GM19035 (cell line): ENCODE data around the gene FLT4.
"Not testable (repeated sequence)": the region's sequence is repeated elsewhere in the genome, so short reads cannot be mapped to it uniquely, and the experiment has no call there.

Source experiments
- ATAC-seq: cut with Tn5 transposase; IDR thresholded peaks from one replicate; pipeline ENCODE4 v1.9.1; 2021; ENCODE audit not compliant: unreplicated experiment

The FLT4 gene

DNA sequence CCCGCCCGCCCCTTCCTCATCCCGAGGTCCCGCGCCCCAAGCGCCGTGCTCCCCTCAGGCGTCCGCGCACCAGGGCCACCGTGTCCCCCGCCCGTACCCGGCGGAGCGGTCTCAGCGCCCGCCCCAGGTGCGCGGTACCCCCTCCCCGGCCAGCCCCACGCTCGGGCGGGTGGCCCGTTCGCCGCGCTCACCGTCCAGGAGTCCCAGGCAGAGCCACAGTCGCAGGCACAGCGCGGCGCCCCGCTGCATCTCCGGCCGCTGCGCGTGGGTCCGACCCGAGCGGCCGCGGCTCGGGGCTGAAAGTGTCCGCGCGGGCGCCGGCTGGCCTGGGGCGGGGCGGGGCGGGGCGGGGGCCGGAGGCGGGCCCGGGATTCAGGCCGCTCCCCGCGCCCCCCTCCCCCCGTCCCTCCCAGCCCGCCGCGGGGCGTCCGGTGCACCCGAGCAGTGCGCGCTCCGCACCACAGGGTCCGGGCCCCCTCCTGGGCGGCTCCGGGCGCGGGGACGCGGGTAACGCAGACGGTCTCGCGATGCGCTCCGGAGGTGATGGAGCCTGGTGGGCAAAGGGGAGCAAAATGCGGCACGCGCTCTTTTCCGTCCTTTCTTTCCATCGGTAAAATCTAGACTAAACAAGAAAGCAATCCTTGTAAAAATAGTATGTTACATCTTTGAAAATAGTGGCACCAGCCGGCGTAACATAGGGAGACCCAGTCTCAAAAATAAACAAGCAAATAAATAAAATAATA is at the start of gene FLT4:
Gene FLT4 (minus strand): TSS at position 304 of the 743 bp plus-strand sequence. CDS start 55 bp downstream, at position 249.
- ATAC-seq: no peak

DNA sequence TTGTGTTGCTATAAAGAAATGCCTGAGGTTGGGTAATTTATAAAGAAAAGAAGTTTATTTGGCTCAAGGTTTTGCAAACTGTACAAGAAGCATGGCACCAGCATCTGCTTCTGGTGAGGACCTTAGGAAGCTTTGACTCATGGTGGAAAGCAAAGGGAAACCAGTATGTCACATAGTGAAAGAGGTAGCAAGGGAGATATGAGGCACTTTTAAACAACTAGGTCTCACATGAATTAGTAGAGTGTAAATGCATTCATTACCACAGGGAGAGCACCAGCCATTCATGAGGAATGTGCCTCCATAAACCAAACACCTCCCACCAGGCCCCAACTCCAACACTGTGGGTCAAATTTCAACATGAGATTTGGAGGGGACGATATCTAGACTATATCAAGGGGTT is 49.6 kb upstream of the FLT4 start:
- ATAC-seq: no peak

DNA sequence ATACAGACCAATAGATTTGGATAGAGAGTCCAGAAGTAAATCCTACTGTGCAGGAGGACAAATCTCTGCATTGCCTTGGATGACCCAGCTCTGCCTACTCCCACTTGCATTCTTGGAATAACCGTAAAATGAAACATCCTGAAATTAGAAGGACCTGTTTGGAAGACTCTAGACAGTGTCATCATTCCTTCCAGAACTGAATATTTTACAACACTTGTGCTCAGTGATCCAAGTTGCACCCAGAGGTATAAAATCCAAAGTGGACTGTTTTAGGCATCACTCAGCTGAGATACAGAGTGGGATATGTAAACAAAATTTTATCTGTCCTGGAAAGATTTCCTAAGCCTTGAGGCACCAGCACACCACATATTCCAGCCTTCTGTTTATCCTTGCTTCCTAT is 46.7 kb upstream of the FLT4 start:
- ATAC-seq: no peak

DNA sequence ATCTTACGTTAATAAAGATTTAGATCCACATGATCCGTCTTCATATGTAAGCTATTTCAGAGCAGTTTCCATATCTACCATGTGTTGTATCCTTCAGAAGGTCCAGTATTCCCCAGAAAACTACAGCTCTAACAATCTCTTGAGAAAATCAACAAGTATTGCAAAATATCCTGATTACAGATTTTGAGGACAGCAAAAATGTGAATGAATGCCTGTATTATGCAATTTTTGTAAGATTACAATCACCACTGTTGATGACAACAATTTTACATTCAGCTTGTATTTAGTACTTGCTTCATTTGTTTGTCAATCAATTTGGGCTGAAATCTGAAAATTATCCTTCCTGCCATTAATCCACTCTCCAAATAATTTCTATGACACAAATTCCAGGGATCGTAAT is 43.0 kb upstream of the FLT4 start:
- ATAC-seq: no peak

DNA sequence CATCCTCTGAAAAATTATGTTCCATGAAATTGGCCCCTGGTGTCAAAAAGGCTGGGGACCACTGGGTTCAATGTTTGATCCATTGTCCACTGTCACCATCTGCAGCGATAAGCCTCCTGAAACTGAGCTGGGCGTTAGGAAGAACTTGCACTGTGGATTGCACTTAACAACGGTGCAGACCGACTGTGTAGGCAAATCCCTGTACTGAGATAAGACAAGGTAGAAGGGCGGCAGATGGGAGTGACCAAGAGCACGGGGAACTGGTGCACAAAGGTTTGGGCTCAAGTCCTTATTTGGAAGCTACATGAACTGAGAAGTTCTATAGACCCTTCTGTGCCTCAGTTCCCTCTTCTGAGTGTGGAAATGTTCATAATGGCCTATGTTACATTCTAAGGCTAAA is 41.6 kb upstream of the FLT4 start:
- ATAC-seq: no peak

DNA sequence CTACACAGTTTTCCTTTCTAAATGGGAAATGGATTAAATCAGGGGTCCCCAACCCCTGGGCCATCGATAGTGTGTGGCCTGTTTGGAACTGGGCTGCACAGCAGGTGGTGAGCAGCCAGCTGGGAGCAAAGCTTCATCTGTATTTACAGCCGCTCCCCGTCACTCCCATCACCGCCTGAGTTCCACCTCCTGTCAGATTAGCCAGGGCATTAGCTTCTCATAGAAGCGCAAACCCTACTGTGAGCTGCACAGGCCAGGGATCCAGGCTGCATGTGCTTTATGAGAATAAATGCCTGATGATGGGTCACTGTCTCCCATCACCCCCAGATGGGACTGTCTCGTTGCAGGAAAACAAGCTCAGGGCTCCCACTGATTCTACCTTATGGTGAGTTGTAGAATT is 41.2 kb upstream of the FLT4 start:
- ATAC-seq: no peak

DNA sequence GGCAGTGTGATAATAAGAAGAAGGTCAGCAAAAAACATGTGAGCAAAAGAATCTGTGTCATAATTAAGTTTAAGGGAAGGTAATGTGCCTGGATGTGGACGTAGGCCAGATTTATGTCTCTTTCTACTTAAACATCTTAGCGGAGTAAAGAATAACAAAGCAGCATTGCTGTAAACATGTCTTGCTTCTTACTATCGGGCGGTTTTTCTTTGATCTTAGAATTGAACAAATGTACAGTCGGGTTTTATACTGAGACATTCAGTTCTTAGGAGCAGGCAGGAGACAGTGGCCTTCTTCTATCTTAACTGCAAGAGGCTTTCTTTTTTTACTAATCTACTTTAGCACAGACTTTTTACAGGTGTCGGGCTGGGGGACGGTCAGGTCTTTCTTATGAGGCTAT is 40.4 kb upstream of the FLT4 start:
- ATAC-seq: no peak

DNA sequence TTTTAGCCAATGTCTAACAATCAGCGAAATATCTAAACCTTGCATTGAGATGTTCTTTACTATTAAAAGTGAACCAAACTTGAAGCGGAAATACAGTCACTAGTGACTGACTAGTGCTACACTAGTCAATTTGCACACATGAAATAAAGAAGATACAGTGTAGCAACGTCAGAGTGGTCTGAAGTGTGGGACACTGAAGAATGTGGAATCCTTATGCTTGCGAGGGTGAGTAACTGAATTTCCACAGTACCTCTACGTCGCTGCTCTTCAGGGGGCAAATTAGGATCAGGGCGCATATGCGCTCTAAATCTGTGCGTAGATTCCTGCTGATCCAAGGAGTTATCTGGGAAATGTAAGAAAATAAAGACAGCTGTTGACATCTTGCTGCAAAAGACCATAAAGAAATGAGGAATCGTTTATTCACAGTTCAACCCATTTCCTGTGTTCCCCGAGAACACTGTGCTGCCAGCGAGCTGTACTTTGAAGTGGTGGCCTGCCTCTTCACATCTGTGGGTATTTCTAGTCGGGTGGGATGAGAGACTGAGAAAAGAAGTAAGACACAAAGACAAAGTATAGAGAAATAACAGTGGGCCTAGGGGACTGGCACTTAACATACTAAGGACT is 39.8 kb upstream of the FLT4 start:
- ATAC-seq: no peak

DNA sequence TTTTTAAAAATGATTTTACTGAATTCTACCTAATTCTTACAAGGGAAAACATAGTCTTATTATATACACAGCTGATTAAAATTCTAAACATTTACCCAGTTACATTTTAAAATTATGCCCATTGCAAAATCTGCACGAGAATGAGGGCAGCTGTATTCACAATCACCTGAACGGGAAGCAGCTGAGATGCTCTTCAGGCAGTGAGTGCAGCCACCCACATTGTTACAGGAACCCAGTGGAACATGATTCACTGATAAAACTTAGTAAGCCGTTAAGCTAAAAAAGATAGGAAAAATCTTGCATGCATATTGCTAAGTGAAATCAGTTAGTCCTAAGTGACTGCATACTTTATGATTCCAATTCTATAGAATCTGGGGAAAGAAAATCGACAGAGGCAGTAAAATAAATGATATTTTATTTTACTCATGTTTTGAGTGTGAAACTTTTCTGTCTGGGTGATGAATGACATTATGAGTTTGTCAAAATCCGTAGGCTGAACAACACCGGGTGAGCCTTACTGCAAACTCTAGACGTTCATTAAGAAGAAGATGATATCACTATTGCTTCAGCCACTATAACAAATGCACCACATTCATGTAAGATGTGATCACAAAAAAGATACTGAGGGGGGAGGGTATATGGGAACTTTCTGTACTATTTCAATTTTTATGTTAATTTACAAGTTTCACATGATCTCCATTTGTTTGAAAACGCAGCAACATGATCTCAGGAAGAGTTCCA is 39.1 kb upstream of the FLT4 start:
- no peak for ATAC-seq

DNA sequence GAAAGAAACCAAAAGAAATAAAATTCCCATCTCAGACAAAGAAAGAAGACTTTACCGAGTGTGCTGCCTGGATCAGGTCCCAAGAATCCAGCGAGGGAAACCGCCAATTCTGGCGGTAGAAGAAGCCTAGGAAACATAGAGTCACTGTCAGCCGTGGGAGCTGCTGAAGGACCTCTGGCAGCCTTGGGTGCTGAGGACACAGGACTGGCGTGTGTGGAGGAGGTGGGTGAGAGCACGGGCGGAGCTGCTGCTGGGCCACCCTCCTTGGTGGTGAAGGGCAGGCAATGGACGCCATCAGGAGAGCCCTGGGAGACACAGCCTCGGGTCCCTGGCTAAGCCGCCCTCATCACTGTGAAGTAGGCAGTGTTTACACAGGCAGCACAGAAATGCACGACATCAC is 37.4 kb upstream of the FLT4 start:
- not testable (repeated sequence) for ATAC-seq

DNA sequence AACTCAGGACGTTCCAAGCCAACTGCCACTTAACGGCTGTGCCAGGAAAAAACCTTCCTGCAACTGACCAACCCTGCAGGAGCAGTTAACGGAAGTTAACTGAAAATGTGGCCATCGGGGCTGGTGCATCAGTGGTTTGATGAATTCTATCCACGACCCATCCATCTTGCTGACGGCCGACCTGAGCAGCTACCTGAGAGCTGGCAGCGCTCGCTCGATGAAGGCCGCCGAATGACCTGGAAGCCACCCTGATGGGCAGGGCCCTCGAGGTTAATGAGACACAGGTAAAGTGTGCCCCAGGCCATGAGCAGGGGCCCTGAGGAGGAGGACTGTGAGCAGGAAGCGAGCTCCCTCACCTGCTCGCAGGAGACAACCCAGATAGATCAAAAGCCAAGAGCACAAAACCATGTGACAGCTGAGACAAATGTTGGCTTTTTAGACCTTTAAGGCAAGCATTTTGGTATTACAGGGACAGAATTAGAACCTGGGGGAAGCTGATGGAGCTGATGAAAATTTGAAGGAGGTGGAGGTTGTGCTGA is 35.3 kb upstream of the FLT4 start:
- no peak for ATAC-seq

DNA sequence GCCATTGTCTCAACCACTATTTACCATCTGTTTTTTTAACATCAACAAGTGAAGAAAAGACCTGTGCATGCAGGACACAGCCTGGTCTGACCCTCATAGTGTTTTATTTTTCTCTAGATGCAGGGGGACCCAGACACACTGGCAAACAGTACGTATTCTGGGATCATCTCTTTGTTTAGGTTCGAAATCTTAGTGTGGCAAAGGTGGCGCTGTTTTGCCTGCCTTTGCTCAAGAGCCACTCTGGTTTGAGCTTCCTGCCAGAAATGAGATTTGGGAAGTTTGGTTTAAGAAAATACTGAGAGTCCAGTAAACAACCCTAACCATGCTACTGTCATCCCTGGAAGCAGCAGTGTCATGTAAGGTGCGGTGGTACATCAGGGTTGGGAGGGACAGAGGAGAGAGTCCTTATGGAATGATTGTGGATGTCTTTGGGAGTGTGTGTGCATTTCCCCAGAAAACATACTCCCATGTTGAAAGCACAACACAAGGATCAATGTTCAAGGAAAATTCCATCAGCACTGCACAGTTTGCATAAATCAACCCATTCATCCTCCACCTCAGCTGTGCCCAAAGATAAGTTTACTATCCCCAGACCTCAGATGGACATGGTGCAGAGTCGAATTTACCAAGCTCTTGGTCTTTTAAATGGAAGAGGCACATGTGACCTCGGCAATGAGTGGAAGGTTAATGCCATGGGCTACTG is 34.0 kb upstream of the FLT4 start:
- ATAC-seq: no peak

DNA sequence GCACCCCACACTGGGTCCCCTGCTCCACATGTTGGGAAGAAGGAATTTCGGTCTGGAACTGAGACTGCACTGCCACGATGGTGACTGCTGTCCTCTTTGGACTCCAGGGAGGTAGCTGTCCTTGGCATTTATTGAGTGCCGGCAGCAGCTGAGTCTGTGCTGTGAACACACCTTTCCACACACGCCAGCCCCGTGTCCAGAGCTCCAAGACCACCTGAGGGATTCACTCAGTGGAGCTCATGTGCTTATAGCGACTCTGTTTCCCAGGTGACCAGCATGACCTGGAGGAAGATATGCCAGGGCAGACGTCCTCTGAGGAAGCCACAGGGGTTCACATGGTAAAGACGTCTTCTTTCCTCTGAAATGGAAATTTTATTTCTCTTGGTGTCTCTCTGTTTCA is 33.2 kb upstream of the FLT4 start:
- ATAC-seq: no peak

DNA sequence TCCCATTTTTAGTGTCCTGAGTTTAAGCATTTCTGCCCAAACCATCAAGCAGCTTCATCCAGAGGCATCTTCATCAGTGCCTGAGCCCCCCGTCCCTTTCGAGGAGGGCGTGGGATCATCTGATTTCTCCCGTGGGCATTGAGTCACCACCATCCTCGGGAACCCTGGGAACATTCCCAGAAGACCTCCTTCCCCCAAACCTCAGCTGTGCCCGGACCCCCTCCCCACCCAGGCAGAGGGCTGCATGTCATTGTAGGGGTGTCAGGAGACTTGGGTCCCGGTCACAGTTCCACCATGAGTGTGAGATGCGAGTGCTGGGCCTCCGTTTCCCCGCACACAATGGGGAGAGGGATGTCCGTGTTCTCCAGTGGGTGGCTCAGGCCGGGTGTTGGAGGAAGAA is 32.6 kb upstream of the FLT4 start:
- ATAC-seq: not testable (repeated sequence)

DNA sequence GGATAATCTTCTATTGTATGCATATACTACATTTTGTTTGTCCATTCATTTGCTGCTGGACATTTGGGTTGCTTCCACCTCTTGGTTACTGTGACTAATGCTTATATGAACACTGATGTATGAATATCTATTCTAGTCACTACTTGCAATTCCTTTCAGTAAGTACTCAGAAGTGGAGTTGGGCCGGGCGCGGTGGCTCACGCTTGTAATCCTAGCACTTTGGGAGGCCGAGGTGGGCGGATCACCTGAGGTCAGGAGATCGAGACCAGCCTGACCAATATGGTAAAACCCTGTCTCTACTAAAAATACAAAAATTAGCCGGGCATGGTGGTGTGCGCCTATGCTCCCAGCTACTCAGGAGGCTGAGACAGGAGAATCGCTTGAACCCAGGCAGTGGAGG is 28.9 kb upstream of the FLT4 start:
- ATAC-seq: not testable (repeated sequence)

DNA sequence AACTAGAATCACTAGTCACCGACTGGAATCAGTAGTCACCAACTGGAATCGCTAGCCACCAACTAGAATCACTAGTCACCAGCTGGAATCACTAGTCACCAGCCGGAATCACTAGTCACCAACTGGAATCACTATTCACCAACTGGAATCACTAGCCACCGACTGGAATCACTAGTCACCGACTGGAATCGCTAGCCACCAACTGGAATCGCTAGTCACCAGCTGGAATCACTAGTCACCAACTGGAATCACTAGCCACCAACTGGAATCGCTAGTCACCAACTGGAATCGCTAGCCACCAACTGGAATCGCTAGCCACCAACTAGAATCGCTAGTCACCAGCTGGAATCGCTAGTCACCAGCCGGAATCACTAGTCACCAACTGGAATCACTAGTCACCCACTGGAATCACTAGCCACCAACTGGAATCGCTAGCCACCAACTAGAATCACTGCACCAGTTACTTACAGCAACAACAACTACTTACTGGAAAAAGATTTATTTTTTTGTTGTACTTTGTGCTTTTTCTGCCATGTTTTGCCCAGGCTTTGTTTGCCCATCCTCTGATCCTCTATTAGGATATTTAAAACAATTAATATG is 25.7 kb upstream of the FLT4 start:
- no peak for ATAC-seq

DNA sequence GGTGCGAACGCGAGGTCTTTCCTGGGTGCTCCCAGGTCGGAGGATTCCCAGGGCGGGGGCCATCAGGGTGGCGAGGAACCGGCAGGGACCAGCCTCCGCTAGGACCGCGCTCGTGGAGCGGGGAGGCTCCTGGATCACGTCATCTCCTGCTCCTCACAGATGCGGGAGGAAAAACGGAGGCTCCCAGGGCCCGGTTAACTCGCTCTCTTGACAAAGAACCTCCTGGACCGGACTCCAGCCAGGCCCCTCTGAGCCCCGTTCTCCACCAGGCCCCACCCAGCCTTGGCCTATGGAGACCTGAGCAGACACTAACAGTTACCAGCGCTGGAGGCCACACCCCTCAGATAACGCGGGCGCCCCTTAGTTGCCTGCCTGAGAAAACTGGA is 24.7 kb upstream of the FLT4 start:
- not testable (repeated sequence) for ATAC-seq

DNA sequence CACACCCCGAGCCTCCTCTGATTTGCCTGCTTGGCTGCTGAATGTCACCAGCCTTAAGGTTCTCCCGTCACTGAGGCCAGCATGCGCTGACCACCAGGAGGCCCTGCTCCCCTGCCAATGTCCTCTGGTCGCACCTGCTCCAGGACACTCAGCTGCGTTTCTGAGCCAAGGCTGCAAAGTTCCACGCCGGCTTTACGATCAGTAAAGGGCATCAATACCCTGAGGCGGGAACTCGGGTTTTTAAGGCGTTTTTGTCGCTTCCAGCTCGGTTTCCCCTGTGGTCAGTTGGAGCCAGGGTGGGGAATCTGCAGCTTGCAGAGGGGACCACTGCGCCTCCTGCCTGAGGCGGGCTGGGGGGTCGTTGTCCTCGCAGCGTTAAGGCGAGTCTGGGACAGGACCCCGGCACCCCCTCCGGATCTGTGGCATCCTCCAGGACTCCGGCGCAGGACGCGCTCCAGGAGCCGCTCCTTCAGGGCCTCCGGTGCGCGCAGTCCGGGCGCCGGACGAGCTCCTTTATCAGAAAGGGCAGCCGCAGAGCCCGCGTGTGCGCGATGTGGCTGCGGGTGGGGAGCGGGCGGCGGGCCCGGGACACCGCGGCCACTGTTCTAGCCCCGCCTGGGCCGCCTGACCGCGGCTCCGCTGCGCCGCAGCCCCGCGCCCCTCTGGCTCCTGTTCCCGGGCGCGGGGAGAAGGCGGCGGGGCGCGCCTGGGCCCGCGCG is 24.1 kb upstream of the FLT4 start:
- no peak for ATAC-seq

DNA sequence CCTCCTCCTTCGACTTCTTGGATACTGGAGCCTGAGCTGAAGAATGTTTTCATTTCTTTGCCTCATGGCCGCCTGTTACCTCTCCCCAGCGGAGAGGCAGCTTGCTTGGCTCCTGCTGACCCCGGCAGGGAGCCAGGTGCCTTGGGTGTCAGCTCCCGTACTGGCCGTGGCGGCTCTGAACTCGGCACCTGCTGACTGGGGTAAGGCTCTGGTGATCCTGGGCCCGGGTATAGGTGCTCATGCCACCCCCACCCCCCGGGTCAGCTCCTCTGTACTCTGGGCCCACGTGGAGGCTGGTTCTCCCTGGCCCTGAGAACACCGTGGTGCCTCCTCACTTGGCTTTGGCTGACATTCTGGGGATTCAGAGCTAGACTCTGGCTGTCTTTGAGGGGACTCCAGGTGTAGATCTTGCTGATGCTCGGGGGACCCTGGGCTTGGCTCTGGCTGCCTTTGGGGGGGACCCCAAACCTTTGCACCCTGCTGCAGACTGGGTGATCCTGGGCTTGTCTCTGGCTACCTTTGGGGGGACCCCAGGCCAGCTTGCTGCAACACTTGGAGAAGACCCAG is 22.6 kb upstream of the FLT4 start:
- ATAC-seq: not testable (repeated sequence)
